Stimulated activated CD8-positive, alpha-beta memory T cell treated with anti-CD3 and anti-CD28 coated beads, Interleukin-12 subunit alpha, Interleukin-12 subunit beta, amount 100 ng/mL, for 24 hours (primary cell): Measurements from ENCODE around the gene CCNT1.
A peak's percentile ranks its signal among the peaks of the same experiment; 100 is the strongest.
"Not testable (repeated sequence)": the region's sequence is repeated elsewhere in the genome, so short reads cannot be mapped to it uniquely, and the experiment has no call there.

Experiments
- DNase-seq: peaks from one replicate; pipeline ENCODE4 v3.0.0-alpha.2; 2020; ENCODE audit errors: extremely low read depth

The CCNT1 gene

DNA sequence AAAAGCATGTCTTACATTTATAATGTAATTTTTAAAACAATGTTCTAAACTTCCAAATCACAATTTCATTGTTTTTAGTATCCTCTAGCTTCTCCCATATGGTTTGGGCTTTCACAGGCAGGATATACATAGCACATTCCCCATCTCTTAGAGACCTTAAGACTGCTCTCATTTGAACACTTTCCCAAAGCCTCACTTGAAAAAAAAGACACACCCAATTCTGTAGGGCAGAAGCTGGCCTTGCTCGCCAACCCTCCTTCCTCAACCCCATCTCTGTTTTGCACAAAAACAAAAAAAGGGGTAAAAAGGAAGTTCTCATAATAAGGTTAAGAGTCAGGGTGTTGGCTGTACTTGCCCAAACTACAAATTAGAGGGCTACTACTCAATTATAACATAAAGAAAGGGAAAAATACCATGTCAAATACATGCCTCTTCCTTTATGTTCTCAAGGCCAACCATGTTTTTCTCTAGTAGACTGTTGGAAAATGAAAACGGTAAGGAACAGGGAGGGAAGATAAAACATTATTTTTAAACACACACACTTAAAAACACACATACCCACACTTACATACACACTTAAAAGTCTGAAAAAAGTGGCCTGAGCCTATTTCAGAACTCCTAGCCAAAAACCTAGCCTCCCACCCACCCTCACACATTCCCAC, 24.6 kb downstream of the CCNT1 start:
- DNase-seq, result no peak

DNA sequence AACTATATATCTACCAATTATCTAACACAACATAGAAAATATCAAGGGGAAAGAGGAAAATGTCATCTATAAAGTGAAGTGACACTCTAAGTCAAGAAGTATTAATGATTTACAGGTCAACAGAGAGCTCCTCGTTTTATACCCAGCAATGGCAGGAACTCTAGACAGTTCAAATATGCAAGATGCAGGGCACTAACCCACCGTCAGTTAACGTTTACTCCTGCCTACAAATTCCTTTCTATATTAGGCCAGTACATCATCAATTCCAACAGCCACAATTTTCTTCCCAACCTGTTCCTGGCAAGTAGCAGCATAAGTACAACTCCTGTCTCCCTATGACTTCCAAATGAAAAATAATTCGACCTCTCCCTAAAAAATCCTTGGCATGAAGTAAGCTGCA, 25.5 kb downstream of the CCNT1 start:
- no peak for DNase-seq

DNA sequence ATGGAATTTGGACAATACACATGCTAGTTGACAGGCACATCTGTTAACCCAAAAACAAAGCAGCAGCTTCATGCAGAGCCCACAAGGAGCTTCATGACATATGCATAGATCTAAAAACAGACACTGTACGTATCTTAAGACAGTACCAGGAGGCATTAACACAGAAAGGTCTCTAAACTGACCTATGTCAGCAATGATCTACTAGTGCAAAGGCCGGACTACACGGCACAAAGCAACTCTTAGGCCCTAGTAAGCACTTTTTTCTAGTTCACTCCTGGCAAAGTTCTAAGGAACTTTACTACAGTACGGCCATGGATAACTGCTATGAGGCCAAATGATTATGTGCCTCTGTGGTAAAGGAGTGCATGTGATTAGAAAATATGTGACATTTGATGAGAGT, 26.1 kb downstream of the CCNT1 start:
- no peak for DNase-seq

DNA sequence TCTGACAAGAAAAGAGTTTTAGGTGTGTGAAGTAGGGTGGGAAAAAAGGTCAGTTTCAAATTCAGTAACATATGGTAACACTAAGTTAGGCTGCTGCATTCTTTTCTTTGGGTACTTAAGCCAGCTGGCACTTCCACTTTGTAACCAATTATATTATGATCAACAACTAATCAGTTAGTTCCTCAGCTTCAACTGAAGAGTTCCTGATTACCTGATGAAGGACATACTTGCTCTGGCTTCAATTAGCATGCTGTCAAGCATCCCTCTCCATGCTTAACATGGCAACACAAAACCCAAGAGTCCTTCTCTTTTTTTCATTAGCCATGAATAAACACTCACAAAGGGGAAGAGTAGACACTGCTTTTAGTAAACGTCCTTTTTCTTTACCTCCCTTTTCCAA, 27.7 kb downstream of the CCNT1 start:
- DNase-seq, result no peak

DNA sequence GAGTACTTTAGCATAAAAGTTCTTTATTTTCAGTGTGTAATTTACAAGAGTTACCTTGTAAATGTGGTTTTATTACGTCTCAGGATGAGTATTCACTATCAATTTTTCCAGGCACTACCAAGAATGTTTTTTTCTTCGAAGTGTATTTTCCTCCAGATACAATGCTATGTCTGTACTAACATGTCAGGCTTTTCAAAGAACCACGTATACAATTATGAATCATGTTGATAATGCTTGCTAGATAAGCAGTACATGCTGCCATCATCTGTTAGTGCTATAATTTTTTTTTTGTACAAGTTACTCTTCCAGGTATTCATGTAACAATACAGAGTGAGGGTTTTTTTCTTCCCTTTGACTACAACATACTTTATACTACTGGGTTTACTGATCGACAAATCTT, 28.9 kb downstream of the CCNT1 start:
- DNase-seq, result no peak

DNA sequence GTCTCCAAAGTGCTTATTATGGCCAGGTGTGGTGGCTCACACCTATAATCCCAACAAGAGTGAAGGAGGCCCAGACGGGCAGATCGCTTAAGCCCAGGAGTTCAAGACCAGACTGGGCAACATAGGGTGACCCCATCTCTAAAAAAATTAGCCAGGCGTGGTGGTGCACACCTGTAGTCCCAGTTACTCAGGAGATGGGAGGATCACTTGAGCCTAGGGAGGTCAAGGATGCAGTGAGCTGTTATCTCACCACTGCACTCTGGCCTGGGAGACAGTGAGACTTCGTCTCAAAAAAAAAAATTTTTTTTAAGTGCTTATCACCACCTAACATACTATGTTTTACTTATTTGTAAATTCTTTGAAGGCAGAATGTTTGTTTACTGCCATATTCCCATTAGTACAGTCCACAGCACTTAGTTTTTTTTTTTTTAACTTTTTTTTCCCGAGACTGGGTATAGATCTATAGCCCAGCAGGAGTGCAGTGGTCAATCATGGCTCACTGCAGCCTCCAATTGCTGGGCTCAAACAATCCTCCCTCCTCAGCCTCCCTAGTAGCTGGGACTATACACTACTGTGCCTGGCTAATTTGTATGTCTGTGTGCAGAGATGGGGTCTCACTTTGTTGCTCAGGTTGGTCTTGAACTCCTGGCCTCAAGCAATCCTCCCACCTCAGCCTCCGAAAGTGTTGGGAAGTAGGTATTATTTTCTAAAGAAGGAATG, 29.7 kb downstream of the CCNT1 start:
- DNase-seq, result no peak

DNA sequence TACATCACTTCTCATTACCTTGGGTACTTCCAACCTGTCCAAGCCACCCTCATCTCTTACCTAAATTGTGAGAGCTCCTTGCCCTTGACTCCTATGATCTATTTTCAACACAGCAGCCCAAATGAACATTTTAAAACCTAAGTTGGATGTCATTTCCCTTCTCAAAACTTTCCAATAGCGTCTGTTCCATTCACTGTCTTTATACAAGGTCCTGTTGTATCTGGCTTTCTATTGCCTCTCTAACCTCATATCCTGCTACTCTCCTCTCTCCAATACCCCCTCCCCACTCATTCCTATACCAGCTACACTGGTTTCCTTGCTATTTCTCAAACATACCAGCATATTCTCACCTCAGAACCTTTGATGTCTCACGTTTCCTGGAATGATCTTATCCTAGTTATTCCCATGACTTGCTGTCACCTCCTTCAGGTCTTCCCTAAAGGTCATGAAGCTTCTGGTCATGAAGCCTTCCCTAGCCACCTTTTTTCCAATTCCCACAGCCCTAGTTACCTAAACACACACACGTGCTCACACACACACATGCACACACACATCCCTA, 30.4 kb downstream of the CCNT1 start:
- DNase-seq, result no peak

DNA sequence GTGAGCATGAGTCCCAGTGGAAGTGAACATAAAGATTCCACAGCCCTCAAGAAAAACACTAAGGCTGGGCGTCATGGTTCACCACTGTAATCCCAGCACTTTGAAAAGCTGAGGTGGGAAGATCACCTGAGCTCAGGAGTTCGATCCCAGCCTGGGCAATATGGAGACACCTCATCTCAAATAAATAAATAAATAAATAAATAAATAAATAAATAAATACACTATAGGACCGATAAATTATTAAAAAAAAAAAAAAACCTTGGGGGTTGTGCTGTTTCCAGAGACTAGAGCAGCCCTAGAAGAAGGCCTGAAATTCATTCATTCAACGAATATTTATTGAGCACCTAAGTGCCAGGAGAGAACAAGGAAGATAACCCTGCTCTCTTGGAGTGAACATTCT, 33.0 kb downstream of the CCNT1 start:
- DNase-seq, result no peak

DNA sequence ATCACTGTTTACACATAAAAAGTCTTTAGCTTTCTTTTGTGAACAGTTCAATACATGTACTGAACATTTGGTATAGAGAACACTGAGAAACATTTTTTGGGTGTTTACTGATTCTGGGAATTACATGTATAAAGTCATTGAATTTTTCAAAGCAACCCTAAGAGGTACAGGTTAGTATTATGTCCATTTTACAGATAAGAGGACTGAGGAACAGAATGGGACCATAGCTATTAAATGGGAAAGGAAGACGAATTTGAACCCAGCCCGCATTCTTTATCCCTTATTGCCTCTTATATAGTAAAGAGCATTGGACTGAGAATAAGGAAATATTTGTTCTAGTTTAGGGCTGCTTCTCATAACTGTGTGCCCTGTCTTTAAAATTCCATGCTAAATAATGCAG, 33.6 kb downstream of the CCNT1 start:
- no peak for DNase-seq

DNA sequence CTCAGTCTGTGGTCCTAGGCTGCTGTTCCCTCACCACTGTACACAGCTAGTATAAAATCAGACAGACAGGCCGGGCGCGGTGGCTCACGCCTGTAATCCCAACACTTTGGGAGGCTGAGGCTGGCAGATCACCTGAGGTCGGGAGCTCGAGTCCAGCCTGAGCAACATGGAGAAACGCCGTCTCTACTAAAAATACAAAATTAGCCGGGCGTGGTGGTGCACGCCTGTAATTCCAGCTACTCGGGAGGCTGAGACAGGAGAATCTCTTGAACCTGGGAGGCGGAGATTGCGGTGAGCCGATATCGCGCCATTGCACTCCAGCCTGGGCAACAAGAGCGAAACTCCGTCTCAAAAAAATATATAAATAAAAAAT, 34.0 kb downstream of the CCNT1 start:
- not testable (repeated sequence) for DNase-seq

DNA sequence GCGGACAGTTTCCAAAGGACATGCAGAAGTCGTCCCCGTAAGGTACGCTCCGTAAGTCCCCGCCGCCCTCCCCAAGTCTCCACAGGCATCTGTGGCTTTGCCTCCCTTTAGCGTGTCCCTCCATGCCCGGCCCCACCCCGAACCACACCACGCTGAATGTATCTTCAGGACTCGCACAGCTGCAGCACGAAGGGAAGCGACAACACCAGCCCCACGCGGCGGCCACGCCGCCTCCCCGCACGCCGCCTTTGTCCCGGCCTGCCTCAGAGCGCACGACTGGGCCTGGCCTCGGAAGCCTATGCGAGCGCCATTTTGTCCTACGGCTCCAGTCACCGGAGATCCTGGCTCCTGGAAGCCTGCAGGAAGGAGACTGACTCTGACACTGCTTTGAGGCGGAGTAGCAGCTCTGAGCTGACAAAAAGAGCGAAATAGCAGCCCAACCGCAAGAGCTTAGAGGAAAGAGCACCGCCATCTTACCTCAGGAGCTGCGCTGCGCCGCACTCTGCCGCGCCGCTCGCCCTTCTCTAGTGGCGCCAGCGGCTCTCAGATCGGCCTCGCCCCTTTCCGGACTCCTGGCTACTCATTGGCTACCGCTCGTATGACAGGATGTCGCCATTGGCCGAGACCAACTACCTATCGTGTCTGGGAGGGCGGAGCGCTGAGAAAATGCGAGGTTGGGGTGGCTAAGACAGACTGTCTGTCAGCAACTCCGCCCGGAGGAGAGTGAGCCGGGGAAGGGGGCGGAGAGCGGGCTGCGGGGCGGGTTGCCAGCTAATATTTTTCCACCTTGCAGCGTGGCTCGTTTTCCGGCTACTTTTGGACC, 34.6 kb downstream of the CCNT1 start, which contains the start of gene KANSL2:
Gene KANSL2, minus strand, starts transcription at position 529 of the 823 bp plus-strand sequence. CDS start 606 bp downstream, outside the sequence.
- peak; percentile 94 for DNase-seq

DNA sequence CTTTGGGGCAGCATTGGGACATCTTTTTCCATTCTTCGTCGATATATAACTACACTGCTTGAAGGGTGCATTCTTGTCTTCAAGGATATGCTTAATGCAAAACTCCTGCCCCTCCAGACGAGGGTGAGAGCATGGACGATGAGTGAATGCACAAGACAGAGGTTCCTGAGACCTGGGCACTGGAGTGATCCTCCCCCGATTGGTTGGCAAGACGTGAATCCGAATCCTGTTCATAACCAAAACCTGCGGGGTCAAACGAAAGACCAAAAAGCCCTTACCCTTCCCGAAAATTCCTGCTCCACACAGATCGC, 35.2 kb downstream of the CCNT1 start:
- DNase-seq, result no peak

DNA sequence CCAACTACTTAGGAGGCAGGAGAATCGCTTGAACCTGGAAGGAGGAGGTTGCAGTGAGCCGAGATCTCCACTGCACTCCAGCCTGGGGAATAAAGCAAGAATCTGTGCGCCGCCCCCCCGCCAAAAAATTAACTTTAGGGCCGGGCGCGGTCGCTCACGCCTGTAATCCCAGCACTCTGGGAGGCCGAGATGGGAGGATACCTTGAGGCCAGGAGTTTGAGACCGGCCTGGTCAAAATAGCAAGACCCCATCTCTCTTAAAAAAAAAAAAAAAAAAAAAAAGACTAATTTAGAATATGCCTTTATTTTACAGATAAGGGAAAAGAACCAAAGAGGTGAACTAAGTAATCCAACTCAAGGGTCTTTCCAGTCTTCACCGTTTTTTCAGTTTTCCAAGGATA, 35.6 kb downstream of the CCNT1 start:
- DNase-seq, result no peak

DNA sequence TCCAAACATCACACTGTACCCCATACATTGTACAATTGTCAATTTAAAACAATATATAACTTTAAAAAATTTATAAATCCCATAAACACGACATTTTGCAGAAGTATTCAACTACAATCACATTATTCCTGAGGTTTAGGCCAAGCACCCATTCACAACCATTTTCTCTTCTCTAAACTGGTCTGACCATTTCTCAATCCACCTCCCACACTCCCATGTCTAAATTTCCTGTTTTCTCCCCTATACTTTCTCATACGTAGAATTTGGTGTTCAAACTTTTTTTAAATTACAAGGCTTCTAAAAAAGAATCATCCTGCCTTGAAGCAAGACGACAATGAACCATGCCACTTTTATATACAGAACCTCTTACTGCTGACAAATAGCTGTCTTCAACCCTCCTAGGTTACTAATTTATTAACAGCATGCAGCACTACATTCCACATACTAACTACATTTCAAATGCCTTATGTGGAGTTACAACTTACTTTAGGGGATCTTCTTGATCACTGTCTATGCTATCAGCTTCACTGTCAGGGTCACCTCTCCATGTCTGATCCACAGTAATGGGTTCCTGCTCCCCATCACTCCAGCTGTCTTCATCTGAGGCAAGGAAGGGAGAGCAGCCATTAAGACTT, 37.8 kb downstream of the CCNT1 start:
- no peak for DNase-seq

DNA sequence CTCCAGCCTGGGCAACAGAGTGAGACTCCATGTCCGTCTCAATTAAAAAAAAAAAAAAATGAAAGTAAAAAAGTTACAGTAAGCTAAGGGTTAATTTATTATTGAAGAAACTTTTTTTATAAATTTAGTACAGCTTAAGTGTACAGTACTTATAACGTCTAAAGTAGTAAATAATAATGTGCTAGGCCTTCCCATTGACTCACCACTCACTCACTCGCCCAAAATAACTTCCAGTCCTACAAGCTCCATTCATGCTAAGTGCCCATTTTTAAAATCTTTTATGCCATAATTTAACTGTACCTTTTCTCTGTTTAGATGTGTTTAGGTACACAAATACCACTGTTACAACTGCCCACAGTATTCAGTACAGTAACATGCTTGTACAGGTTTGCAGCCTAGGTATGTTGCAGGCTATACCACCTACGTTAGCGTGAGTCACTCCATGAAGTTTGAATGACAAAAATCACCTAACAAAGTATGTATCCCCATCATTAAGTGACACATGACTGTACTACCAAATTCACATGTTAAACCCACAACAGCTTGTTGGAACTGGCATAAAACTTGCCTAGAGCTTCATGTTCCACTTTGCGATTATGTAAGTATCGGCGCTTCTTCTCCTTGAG, 45.2 kb downstream of the CCNT1 start:
- no peak for DNase-seq

DNA sequence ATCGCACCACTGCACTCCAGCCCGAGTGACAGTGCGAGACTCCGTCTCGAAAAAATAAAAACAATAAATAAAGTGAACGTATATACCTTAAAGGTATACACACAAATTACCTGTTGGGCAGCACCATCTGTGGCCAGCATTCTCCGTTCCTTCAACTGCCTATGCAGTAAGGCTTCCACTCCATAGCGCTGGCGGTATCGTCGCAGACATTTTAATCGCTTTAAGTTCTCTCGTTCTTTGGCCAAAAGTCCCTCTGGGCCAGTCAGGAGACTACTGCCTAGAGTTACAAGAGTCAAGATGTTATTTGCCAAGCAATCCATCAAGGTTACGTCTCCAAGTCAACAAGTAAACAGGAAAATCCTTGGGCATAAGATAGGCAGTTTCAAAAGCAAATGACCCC, 47.5 kb downstream of the CCNT1 start:
- no peak for DNase-seq

DNA sequence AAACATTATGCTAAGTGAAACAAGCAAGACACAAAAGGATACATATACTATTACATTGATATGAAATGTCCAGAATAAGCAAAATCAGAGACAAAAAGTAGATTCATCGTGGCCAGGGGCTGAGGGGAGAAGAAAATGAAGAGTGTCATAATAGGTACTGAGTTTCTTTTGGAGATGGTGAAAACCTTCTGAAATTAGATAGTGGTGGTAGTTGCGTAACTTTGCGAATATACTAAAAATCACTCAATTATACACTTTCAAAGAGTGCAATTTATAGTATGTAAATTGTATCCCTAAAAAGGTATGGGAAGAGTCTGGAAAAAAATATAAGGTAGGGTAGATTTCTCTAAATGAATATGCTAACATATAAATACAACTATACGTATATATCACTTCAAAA, 56.6 kb downstream of the CCNT1 start:
- no peak for DNase-seq

DNA sequence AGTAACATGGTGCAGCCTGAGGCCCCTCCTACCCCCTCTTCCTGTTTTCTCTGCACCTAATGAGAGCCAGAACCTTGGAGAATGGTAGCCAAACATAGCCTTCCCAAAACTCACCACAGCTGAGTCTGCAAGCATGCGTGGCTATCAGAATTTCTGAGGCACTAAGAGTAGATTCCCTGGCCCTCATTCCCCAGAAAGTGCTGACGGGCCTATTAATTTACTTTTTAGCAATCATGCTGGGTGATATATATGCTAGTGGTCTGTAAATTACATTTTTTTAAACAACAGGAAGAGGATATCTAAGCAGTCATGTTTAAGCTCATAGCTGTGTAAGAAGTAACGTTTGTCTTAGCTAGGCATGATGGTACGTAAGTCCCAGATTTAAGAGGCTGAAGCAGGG, 64.8 kb downstream of the CCNT1 start:
- DNase-seq, result no peak

DNA sequence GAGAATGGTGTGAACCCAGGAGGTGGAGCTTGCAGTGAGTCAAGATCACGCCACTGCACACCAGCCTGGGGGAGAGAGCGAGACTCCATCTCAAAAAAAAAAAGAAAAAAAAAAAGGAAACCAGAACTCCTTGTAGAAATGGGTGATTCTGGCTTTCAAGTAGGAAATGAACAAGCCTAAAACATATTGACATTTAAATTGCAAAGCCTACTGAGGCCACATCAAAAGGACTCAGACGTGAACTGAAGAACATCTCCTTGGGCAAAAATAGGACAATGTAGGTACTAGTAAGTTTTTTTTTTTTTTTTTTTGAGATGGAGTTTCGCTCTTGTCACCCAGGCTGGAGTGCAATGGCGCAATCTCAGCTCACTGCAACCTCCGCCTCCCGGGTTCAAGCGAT, 71.2 kb downstream of the CCNT1 start:
- DNase-seq, result not testable (repeated sequence)

DNA sequence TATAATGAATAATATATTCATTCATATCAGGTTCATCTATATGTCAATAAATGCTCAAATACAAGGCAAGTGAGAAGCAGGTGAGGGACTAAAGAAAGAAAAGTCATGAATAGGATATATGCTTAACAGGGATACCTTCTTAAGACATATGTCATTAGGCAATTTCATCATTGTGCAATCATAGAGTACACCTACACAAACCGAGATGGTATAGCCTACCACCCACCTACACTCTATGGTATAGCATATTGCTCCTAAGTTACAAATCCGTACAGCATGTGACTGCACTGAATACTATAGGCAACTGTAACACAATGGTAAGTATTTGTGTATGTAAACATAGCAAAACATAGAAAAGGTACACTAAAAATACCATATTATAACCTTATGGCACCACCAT, 73.5 kb downstream of the CCNT1 start:
- DNase-seq, result no peak

DNA sequence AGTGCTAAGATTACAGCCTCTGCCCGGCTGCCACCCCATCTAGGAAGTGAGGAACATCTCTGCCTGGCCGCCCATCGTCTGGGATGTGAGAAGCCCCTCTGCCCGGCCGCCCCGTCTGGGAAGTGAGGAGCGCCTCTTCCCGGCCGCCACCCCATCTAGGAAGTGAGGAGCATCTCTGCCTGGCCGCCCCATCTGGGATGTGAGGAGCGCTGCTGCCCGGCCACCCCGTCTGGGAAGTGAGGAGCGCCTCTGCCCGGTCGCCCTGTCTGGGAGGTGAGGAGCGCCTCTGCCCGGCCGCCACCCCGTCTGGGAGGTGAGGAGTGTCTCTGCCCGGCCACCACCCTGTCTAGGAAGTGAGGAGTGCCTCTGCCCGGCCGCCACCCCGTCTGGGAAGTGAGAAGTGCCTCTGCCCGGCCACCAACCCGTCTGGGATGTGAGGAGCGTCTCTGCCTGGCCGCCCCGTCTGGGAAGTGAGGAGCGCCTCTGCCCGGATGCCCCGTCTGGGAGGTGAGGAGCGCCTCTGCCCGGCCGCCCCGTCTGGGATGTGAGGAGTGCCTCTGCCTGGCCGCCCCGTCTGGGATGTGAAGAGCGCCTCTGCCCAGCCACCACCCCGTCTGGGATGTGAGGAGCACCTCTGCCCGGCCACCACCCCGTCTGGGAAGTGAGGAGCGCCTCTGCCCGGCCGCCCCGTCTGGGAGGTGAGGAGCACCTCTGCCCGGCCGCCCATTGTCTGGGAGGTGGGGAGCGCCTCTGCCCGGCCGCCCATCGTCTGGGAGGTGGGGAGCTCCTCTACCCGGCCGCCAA, 74.6 kb downstream of the CCNT1 start:
- DNase-seq, result not testable (repeated sequence)
